ENCODE data around the gene PPM1F. TPM values are rescaled to one million over a fixed set of nuclear protein-coding genes. Genes with fewer than 3 reads are reported as not detected.
"Not testable (repeated sequence)": the region's sequence is repeated elsewhere in the genome, so short reads cannot be mapped to it uniquely, and the experiment has no call there.

PPM1F gene
- total RNA-seq, 1 donor from 2014 or later, result 26.2 TPM

GRCh38 chr22:21873619-21874018 lies 79.0 kb downstream of the PPM1F start:
- H3K4me1 Mint-ChIP-seq (ENCODE audit: low read depth), result peaks cover 12% of the 10 kb centered on the region
- no peak for TF ChIP-seq CTCF (IDR thresholded peaks at IDR 0.05)
- no peaks in the 10 kb centered on the region for H3K36me3 Mint-ChIP-seq (ENCODE audit: low read depth)
- no peak overlapping the region for H3K27ac Mint-ChIP-seq (ENCODE audit: unreplicated experiment)
- no peaks in the 10 kb centered on the region for H3K9me3 Mint-ChIP-seq (ENCODE audit: low read depth)
- DNase-seq (ENCODE audit: low spot score), result no peak
- no peaks in the 10 kb centered on the region for H3K27me3 Mint-ChIP-seq (ENCODE audit: low read depth)
- no peak overlapping the region for H3K4me3 Mint-ChIP-seq (ENCODE audit: unreplicated experiment)

GRCh38 chr22:21872741-21873140 lies 79.9 kb downstream of the PPM1F start:
- H3K4me1 Mint-ChIP-seq (ENCODE audit: low read depth), result peaks cover 20% of the 10 kb centered on the region
- not testable (repeated sequence) for H3K4me3 Mint-ChIP-seq (ENCODE audit: unreplicated experiment); DNase-seq (ENCODE audit: low spot score); H3K27me3 Mint-ChIP-seq (ENCODE audit: low read depth); H3K9me3 Mint-ChIP-seq (ENCODE audit: low read depth); H3K36me3 Mint-ChIP-seq (ENCODE audit: low read depth); H3K27ac Mint-ChIP-seq (ENCODE audit: unreplicated experiment)

Other genes starting within 250 kb of the PPM1F start
- gene YPEL1, start 217.1 kb downstream of the PPM1F start, total RNA-seq, result 2.6 to 6.0 TPM (median 5.4 TPM) in 3 replicates
- 139 to 157 TPM (median 156 TPM) in 3 replicates for gene MAPK1, start 85.2 kb downstream of the PPM1F start, total RNA-seq
- gene TOP3B, start 29.9 kb upstream of the PPM1F start, total RNA-seq, result 23.3 to 38.1 TPM (median 25.8 TPM) in 3 replicates